Right atrium auricular region (tissue), 2 donors: Measurements from ENCODE around the gene SLC15A4. TPM values are rescaled to one million over a fixed set of nuclear protein-coding genes. Genes with fewer than 3 reads are reported as not detected.

ENCODE experiments used
- DNase-seq: peaks from one replicate; pipeline ENCODE4 v3.0.0-alpha.2; 2019; ENCODE audit warnings: low spot score
- H3K27ac ChIP-seq, 2 donors: fragments of 200-600 bp; sonication (generic); 1 replicate in 1 of 2; 2 replicates in 1 of 2; pipeline ENCODE4 v1.5.1; 2016 to 2019
- H3K27me3 ChIP-seq, 2 donors: fragments of 200-600 bp; sonication (generic); one replicate each; pipeline versions ENCODE4 v1.5.1 to v1.6.0; 2017 to 2019
- H3K36me3 ChIP-seq: fragments of 200-600 bp; sonication (generic); one replicate; pipeline ENCODE4 v1.5.1; 2016
- H3K4me1 ChIP-seq, 2 donors: fragments of 200-600 bp; sonication (generic); one replicate each; pipeline versions ENCODE4 v1.5.1 to v1.6.0; 2017 to 2019
- H3K4me3 ChIP-seq, 2 donors: fragments of 200-600 bp; sonication (generic); 1 replicate in 1 of 2; 2 replicates in 1 of 2; pipeline ENCODE4 v1.5.1; 2017 to 2019; ENCODE audit warnings: mild to moderate bottlenecking in 1 of 2, moderate library complexity in 1 of 2
- H3K9me3 ChIP-seq, 2 donors: fragments of 200-600 bp; sonication (generic); one replicate each; pipeline ENCODE4 v1.5.1; 2019
- CTCF ChIP-seq, 2 donors: fragments of 200-600 bp; sonication (generic); IDR thresholded peaks; one replicate each; pipeline ENCODE4 v1.5.1; 2019; ENCODE audit warnings: antibody characterized with exemption in 2 of 2
- total RNA-seq, 2 donors: library from RNA; depleted of rRNA; stranded (reverse); fragments of >200 nt; gene quantifications; one replicate each; pipeline ENCODE4 v1.1.0, GENCODE V29; 2016

Gene SLC15A4
- total RNA-seq, 2 donors from 2014 or later = 24.1 to 24.3 TPM

- peak overlapping the region in 1 of 2 donors; percentile 49 for H3K27ac ChIP-seq
- no peak for TF ChIP-seq CTCF (IDR thresholded peaks at IDR 0.05)
- peaks cover 0 to 62% of the 10 kb centered on the region in 2 donors for H3K4me1 ChIP-seq
- H3K4me3 ChIP-seq = no peak overlapping the region
- no peaks in the 10 kb centered on the region for H3K27me3 ChIP-seq
- no peaks in the 10 kb centered on the region for H3K9me3 ChIP-seq
- DNase-seq = no peak
- H3K36me3 ChIP-seq = peaks cover 8% of the 10 kb centered on the region
Measured at GRCh38 chr12:128814411-128815261, 9.1 kb downstream of the SLC15A4 start.

- peaks cover 10% of the 10 kb centered on the region for H3K36me3 ChIP-seq
- peak overlapping the region in 1 of 2 donors; percentile 49 for H3K27ac ChIP-seq
- TF ChIP-seq CTCF (IDR thresholded peaks at IDR 0.05) = no peak
- peaks cover 0 to 63% of the 10 kb centered on the region in 2 donors for H3K4me1 ChIP-seq
- H3K9me3 ChIP-seq = no peaks in the 10 kb centered on the region
- no peak overlapping the region for H3K4me3 ChIP-seq
- no peak for DNase-seq
- H3K27me3 ChIP-seq = no peaks in the 10 kb centered on the region
Measured at GRCh38 chr12:128813883-128814282, 9.9 kb downstream of the SLC15A4 start.

GRCh38 chr12:128813392-128813791 lies 10.4 kb downstream of the SLC15A4 start:
- Histone ChIP-seq H3K9me3 (no peaks in the 10 kb centered on the region), H3K27me3 (no peaks in the 10 kb centered on the region), H3K27ac (peak overlapping the region in 1 of 2 donors; percentile 49), H3K4me1 (peaks cover 0 to 58% of the 10 kb centered on the region in 2 donors), H3K4me3 (no peak overlapping the region), H3K36me3 (peaks cover 14% of the 10 kb centered on the region)
- TF ChIP-seq CTCF (IDR thresholded peaks at IDR 0.05) = no peak
- DNase-seq = no peak

GRCh38 chr12:128811806-128812205 lies 12.0 kb downstream of the SLC15A4 start:
- peak overlapping the region; percentile 86 to 91 for H3K27ac ChIP-seq
- H3K27me3 ChIP-seq = no peaks in the 10 kb centered on the region
- no peak for TF ChIP-seq CTCF (IDR thresholded peaks at IDR 0.05)
- H3K36me3 ChIP-seq = peaks cover 30% of the 10 kb centered on the region
- H3K4me3 ChIP-seq = no peak overlapping the region
- no peaks in the 10 kb centered on the region for H3K9me3 ChIP-seq
- no peak for DNase-seq
- H3K4me1 ChIP-seq = peaks cover 0 to 42% of the 10 kb centered on the region in 2 donors

GRCh38 chr12:128810182-128811127 lies 13.3 kb downstream of the SLC15A4 start:
- no peaks in the 10 kb centered on the region for H3K9me3 ChIP-seq
- peak; percentile 83 for DNase-seq
- peaks cover 30% of the 10 kb centered on the region for H3K36me3 ChIP-seq
- no peak for TF ChIP-seq CTCF (IDR thresholded peaks at IDR 0.05)
- H3K27me3 ChIP-seq = no peaks in the 10 kb centered on the region
- peak overlapping the region; percentile 86 to 91 for H3K27ac ChIP-seq
- H3K4me3 ChIP-seq = peak overlapping the region in 1 of 2 donors; percentile 18
- peaks cover 0 to 29% of the 10 kb centered on the region in 2 donors for H3K4me1 ChIP-seq
